Measurements from ENCODE around the gene LINGO1.

GRCh38 chr15:77573802-77574201, 58.9 kb downstream of the LINGO1 start:
- TF ChIP-seq CTCF (conservative IDR thresholded peaks at IDR 0.05 in 1 of 2, IDR thresholded peaks at IDR 0.05 in 1 of 2; ENCODE audit: low read depth in 1 of 2, low read length in 2 of 2) (no peak), EZH2 (IDR thresholded peaks at IDR 0.05; ENCODE audit: low read length, missing control alignments) (no peak)

Measured in fibroblast of lung (primary cell).